Measurements from ENCODE around the gene CCNL2. TPM values are rescaled to one million over a fixed set of nuclear protein-coding genes. Genes with fewer than 3 reads are reported as not detected.

Gene CCNL2
- total and polyA plus RNA-seq, 2 of the 13 experiments (the other 11 are each of a cell fraction or from before 2014, with no cell fraction given): 105 to 340 TPM

GRCh38 chr1:1342584-1343115, 56.5 kb downstream of the CCNL2 start (continued):
- TF ChIP-seq SALL1 (CRISPR knock-in tag; IDR thresholded peaks at IDR 0.05): no peak
- no peak for TF ChIP-seq ZMYM4 (CRISPR knock-in tag; IDR thresholded peaks at IDR 0.05)
- no peak for TF ChIP-seq HES4 (CRISPR knock-in tag; IDR thresholded peaks at IDR 0.05; ENCODE audit: borderline replicate concordance)
- TF ChIP-seq ZXDC (CRISPR knock-in tag; IDR thresholded peaks at IDR 0.05): no peak

- Histone ChIP-seq H3K27ac (ENCODE audit: extremely low read length, insufficient read depth, low read length) (no peak overlapping the region), H2AFZ (ENCODE audit: low read length) (no peak overlapping the region), H3K9me3 (ENCODE audit: low read length) (no peaks in the 10 kb centered on the region), H3K4me2 (ENCODE audit: low read depth, low read length) (no peak overlapping the region), H3K27me3 (ENCODE audit: control insufficient read depth in 1 of 2, insufficient read depth in 2 of 2, low read length in 2 of 2) (no peaks in the 10 kb centered on the region), H3K9ac (ENCODE audit: insufficient read depth, low read depth, low read length) (no peak overlapping the region), H3K4me3 (replicated peaks in 1 of 3; ENCODE audit: insufficient read depth in 1 of 3, low read depth in 2 of 3, low read length in 3 of 3) (no peak overlapping the region), H4K20me1 (ENCODE audit: insufficient read depth, low read length) (peaks cover 22% of the 10 kb centered on the region; the same call in 1 of the 2 replicates), H3K79me2 (ENCODE audit: insufficient read depth, low read length) (peaks cover 32% of the 10 kb centered on the region), H3K4me1 (ENCODE audit: insufficient read depth, low read length) (peaks cover 37% of the 10 kb centered on the region), H3K36me3 (replicated peaks in 1 of 2; ENCODE audit: control insufficient read depth in 1 of 2, insufficient read depth in 2 of 2, low read length in 2 of 2) (peaks cover 13 to 26% of the 10 kb centered on the region in 2 experiments)
- no peak for DNase-seq (ENCODE audit: low spot score)
- BruUV-seq (replicated peaks): no TSS peak
- TF ChIP-seq SMAD9 (CRISPR knock-in tag; IDR thresholded peaks at IDR 0.05): no peak
- no peak for TF ChIP-seq ZNF597 (CRISPR knock-in tag; IDR thresholded peaks at IDR 0.05)
- TF ChIP-seq RBFOX2 (IDR thresholded peaks at IDR 0.05; ENCODE audit: low read depth, low read length): peak; percentile 60; the same call in 1 of the 2 replicates
- WGBS (ENCODE audit: low lambda C conversion rate): 100% methylated on average over 13 of the region's 28 CpGs
- no peak for ATAC-seq
- in situ Hi-C loops (cut with HindIII; ENCODE audit: extremely low pct_ligation_motif_present, low pct_unique_long_range_greater_than_20kb): no loop called here
- ChIA-PET POLR2A (no interaction called here), CTCF (ENCODE audit: low intra/inter-chr PET ratio, low total read pairs) (no interaction called here)
- no peak for FAIRE-seq
- intact Hi-C loops (cut with micrococcal nuclease; ENCODE audit: unreplicated experiment): no loop called here
Observed at GRCh38 chr1:1342061-1342562, 57.0 kb downstream of the CCNL2 start.
